HCEC 1CT (cell line): ENCODE results near the gene RNASEH2A.

ENCODE experiments used
- DNase-seq: peaks from one replicate; pipeline ENCODE4 v3.0.0-alpha.2; 2017

RNASEH2A gene

GRCh38 chr19:12783291-12783848, 23.0 kb upstream of the RNASEH2A start:
- DNase-seq = no peak

GRCh38 chr19:12783849-12784393, 22.5 kb upstream of the RNASEH2A start:
- DNase-seq = no peak

GRCh38 chr19:12784394-12784870, 22.0 kb upstream of the RNASEH2A start:
- DNase-seq = peak; percentile 7

- DNase-seq = no peak
Measured at GRCh38 chr19:12784871-12785430, 21.4 kb upstream of the RNASEH2A start.

GRCh38 chr19:12785431-12786031, 20.9 kb upstream of the RNASEH2A start:
- no peak for DNase-seq

GRCh38 chr19:12786141-12786870, 20.1 kb upstream of the RNASEH2A start:
- peak; percentile 39 for DNase-seq

GRCh38 chr19:12786952-12787351, 19.4 kb upstream of the RNASEH2A start:
- DNase-seq = peak; percentile 48

- peak; percentile 28 for DNase-seq
Measured at GRCh38 chr19:12787458-12787857, 18.9 kb upstream of the RNASEH2A start.

- DNase-seq = peak; percentile 61
Measured at GRCh38 chr19:12788042-12788681, 18.2 kb upstream of the RNASEH2A start.

GRCh38 chr19:12788682-12789097, 17.7 kb upstream of the RNASEH2A start:
- peak; percentile 79 for DNase-seq

- DNase-seq = no peak
Measured at GRCh38 chr19:12789098-12789903, 17.1 kb upstream of the RNASEH2A start.

GRCh38 chr19:12789904-12790619, 16.3 kb upstream of the RNASEH2A start:
- peak; percentile 98 for DNase-seq

- DNase-seq = peak; percentile 11
Measured at GRCh38 chr19:12790628-12791344, 15.6 kb upstream of the RNASEH2A start.

- DNase-seq = peak; percentile 98
Measured at GRCh38 chr19:12791345-12792050, 14.9 kb upstream of the RNASEH2A start, which contains the start of gene JUNB. Gene JUNB, plus strand, starts transcription at chr19:12791486. Its CDS starts 286 bp downstream, at chr19:12791772.

- DNase-seq = peak; percentile 52
Measured at GRCh38 chr19:12792051-12792852, 14.1 kb upstream of the RNASEH2A start.

- no peak for DNase-seq
Measured at GRCh38 chr19:12792853-12793289, 13.5 kb upstream of the RNASEH2A start.

- DNase-seq = peak; percentile 85
Measured at GRCh38 chr19:12793290-12794195, 12.8 kb upstream of the RNASEH2A start.
